B cell (primary cell): ENCODE results near the gene SLC66A1. TPM values are rescaled to one million over a fixed set of nuclear protein-coding genes. Genes with fewer than 3 reads are reported as not detected.

ENCODE experiments used
- ATAC-seq: fragments of 200-7000 bp; cut with Tn5 transposase; one replicate; pipeline ENCODE4 v1.10.0; 2021; ENCODE audit warnings: low read depth, mild to moderate bottlenecking, moderate number of reproducible peaks, moderate library complexity
- CTCF ChIA-PET: fragments of 350-600 bp; sonication (Branson Sonifier 250); formaldehyde crosslinking; loops from one replicate; lab custom pipeline; 2021; ENCODE audit warnings: antibody characterized with exemption, inconsistent platforms; lab: Charles Lee
- POLR2A ChIA-PET: fragments of 350-600 bp; sonication (Branson Sonifier 250); formaldehyde crosslinking; loops from one replicate; lab custom pipeline; 2021; ENCODE audit warnings: antibody characterized with exemption; lab: Charles Lee
- DNase-seq: peaks from one replicate; pipeline ENCODE4 v3.0.0; 2013
- H2AFZ ChIP-seq: 2 replicates; pipeline ENCODE4 v1.6.1; 2012; ENCODE audit warnings: mild to moderate bottlenecking, low read depth, low read length; ENCODE audit not compliant: insufficient read depth, poor library complexity, severe bottlenecking
- H3K27ac ChIP-seq, 2 donors: 1 replicate in 1 of 2; 2 replicates in 1 of 2; pipeline ENCODE4 v1.5.1; 2012 to 2013; ENCODE audit warnings: low read length in 2 of 2, mild to moderate bottlenecking in 2 of 2, moderate library complexity in 1 of 2
- H3K27me3 ChIP-seq, 4 experiments: fragments of 200-600 bp in 1 of 4; sonication (generic) in 1 of 4; replicated peaks in 1 of 4; 1 replicate in 2 of 4; 2 replicates in 2 of 4; pipeline versions ENCODE4 v1.6.1 to v1.7.0; 2013 to 2016; ENCODE audit warnings: low read length in 3 of 4, mild to moderate bottlenecking in 2 of 4, mixed read lengths in 1 of 4, moderate library complexity in 1 of 4; ENCODE audit not compliant: insufficient read depth in 4 of 4, control insufficient read depth in 3 of 4; ENCODE audit errors: control extremely low read depth in 1 of 4
- H3K36me3 ChIP-seq, 2 experiments: replicated peaks in 1 of 2; 1 replicate in 1 of 2; 2 replicates in 1 of 2; pipeline versions ENCODE4 v1.6.1 to v1.7.1; 2013; ENCODE audit warnings: low read length in 1 of 2; ENCODE audit not compliant: insufficient read depth in 2 of 2, control insufficient read depth in 1 of 2; ENCODE audit errors: control extremely low read depth in 1 of 2, extremely low read depth in 1 of 2
- H3K4me1 ChIP-seq, 2 donors: fragments of 200-600 bp in 1 of 2; sonication (generic) in 1 of 2; 1 replicate in 1 of 2; 2 replicates in 1 of 2; pipeline versions ENCODE4 v1.5.1 to v1.6.1; 2013 to 2017; ENCODE audit warnings: low read length in 2 of 2; ENCODE audit not compliant: control insufficient read depth in 2 of 2, insufficient read depth in 2 of 2
- H3K4me2 ChIP-seq: replicated peaks from 2 replicates; pipeline ENCODE3; 2012; ENCODE audit warnings: mild to moderate bottlenecking, low read depth, low read length; ENCODE audit not compliant: poor library complexity, severe bottlenecking
- H3K4me3 ChIP-seq, 5 experiments: fragments of 200-600 bp in 1 of 5; sonication (generic) in 1 of 5; 1 replicate in 3 of 5; 2 replicates in 2 of 5; pipeline versions ENCODE4 v1.5.1 to v1.7.0; 2011 to 2016; ENCODE audit warnings: low read length in 4 of 5, mild to moderate bottlenecking in 4 of 5, low read depth in 2 of 5, control low read depth in 1 of 5, moderate library complexity in 1 of 5; ENCODE audit not compliant: insufficient read depth in 1 of 5; ENCODE audit errors: control extremely low read depth in 1 of 5, extremely low read depth in 1 of 5
- H3K79me2 ChIP-seq: fragments of 200-600 bp; sonication (generic); one replicate; pipeline ENCODE4 v1.6.0; 2016; ENCODE audit warnings: low read length; ENCODE audit not compliant: control insufficient read depth, insufficient read depth
- H3K9ac ChIP-seq: fragments of 200-600 bp; sonication (generic); 2 replicates; pipeline ENCODE4 v1.6.1; 2017; ENCODE audit warnings: mild to moderate bottlenecking, low read length, moderate library complexity
- H3K9me3 ChIP-seq, 3 donors: one replicate each; pipeline versions ENCODE4 v1.6.1 to v1.7.1; 2013; ENCODE audit warnings: low read length in 2 of 3; ENCODE audit not compliant: control insufficient read depth in 2 of 3, insufficient read depth in 1 of 3; ENCODE audit errors: control extremely low read depth in 1 of 3
- H4K20me1 ChIP-seq: 2 replicates; pipeline ENCODE4 v1.6.0; 2012; ENCODE audit warnings: mild to moderate bottlenecking, low read length; ENCODE audit not compliant: insufficient read depth, control insufficient read depth, poor library complexity, severe bottlenecking
- H3K27ac Mint-ChIP-seq: one replicate; pipeline ENCODE4 v1.8.0; 2021; ENCODE audit warnings: mixed read lengths
- H3K27me3 Mint-ChIP-seq: one replicate; pipeline ENCODE4 v1.8.0; 2021; ENCODE audit warnings: mixed read lengths
- H3K4me1 Mint-ChIP-seq: one replicate; pipeline ENCODE4 v1.8.0; 2021; ENCODE audit warnings: mixed read lengths
- H3K4me3 Mint-ChIP-seq: one replicate; pipeline ENCODE4 v1.8.0; 2021; ENCODE audit warnings: mixed read lengths
- H3K9me3 Mint-ChIP-seq: one replicate; pipeline ENCODE4 v1.8.0; 2022; ENCODE audit warnings: mixed read lengths; ENCODE audit not compliant: insufficient read depth
- CTCF ChIP-seq: fragments of 200-600 bp; IDR thresholded peaks from one replicate; pipeline ENCODE4 v1.8.0; 2022; ENCODE audit warnings: antibody characterized with exemption, mild to moderate bottlenecking
- EZH2 ChIP-seq: IDR thresholded peaks from 2 replicates; pipeline ENCODE4 v1.6.1; 2012; ENCODE audit warnings: borderline replicate concordance, low read depth, mild to moderate bottlenecking, moderate library complexity, low read length; ENCODE audit not compliant: insufficient read depth, poor library complexity, severe bottlenecking
- WGBS: methylation state at CpG from one replicate; pipeline ENCODE4 v1.1.5; 2013; ENCODE audit warnings: missing lambda C conversion rate; ENCODE audit not compliant: insufficient coverage; 5-methylcytosine and 5-hydroxymethylcytosine counted together
- intact Hi-C: fragments of 100-400 bp; cut with micrococcal nuclease; formaldehyde crosslinking; loops from one replicate; pipeline ENCODE4 v1.10.0; 2022
- polyA plus RNA-seq: library from polyadenylated mRNA; depleted of rRNA; stranded (reverse); fragments of >200 nt; gene quantifications from 2 replicates; pipeline ENCODE4 v1.2.3, GENCODE V29; 2012
- total RNA-seq, 2 donors: library from RNA; stranded (reverse); fragments of 120-200 nt in 1 of 2; gene quantifications; 1 replicate in 1 of 2; 2 replicates in 1 of 2; pipeline versions ENCODE4 v1.2.3 to v1.2.4, GENCODE V29; 2013 to 2022

SLC66A1 gene
- total and polyA plus RNA-seq, 2 donors (not counting 1 experiment from before 2014, with no cell fraction given) = 24.4 to 26.8 TPM

GRCh38 chr1:19374083-19374801 is 62.1 kb downstream of the SLC66A1 start:
- no peak overlapping the region for H3K9ac ChIP-seq
- no peaks in the 10 kb centered on the region for H3K9me3 ChIP-seq
- H3K27ac ChIP-seq = no peak overlapping the region
- no peaks in the 10 kb centered on the region for H3K9me3 Mint-ChIP-seq
- H3K4me1 ChIP-seq = no peaks in the 10 kb centered on the region
- POLR2A ChIA-PET = interaction anchor here (0.5 kb wide), 1 partner anchor 87 kb away, joined by 3 read pairs; no protein-coding TSS in a partner anchor
- intact Hi-C loops = no loop called here
- TF ChIP-seq EZH2 = no peak
- TF ChIP-seq CTCF = peak; percentile 52
- WGBS = 90% methylated on average over 12 of the region's 14 CpGs
- peaks cover 1% of the 10 kb centered on the region for H3K4me1 Mint-ChIP-seq
- no peak overlapping the region for H3K27ac Mint-ChIP-seq
- H3K79me2 ChIP-seq = peaks cover 82% of the 10 kb centered on the region
- no peaks in the 10 kb centered on the region for H3K27me3 Mint-ChIP-seq
- peaks cover 78% of the 10 kb centered on the region for H4K20me1 ChIP-seq
- CTCF ChIA-PET = interaction anchor here (1.0 to 1.8 kb wide), 3 partner anchors 11 to 207 kb away, joined by 3 to 4 read pairs (median 4); no protein-coding TSS in a partner anchor
- H2AFZ ChIP-seq = no peak overlapping the region
- no peak overlapping the region for H3K4me2 ChIP-seq
- ATAC-seq (peak; percentile 31), DNase-seq (peak; percentile 26)
- H3K36me3 ChIP-seq = peaks cover 0 to 88% of the 10 kb centered on the region in 2 experiments
- H3K27me3 ChIP-seq = no peaks in the 10 kb centered on the region
- no peak overlapping the region for H3K4me3 Mint-ChIP-seq
- H3K4me3 ChIP-seq = no peak overlapping the region

- 100% methylated on average over 5 of the region's 8 CpGs for WGBS
- Histone ChIP-seq H3K27ac (no peak overlapping the region), H3K9me3 (no peaks in the 10 kb centered on the region), H3K9ac (no peak overlapping the region), H4K20me1 (peaks cover 75% of the 10 kb centered on the region), H3K4me3 (no peak overlapping the region), H3K4me1 (no peaks in the 10 kb centered on the region), H3K36me3 (peaks cover 3 to 89% of the 10 kb centered on the region in 2 experiments), H2AFZ (no peak overlapping the region), H3K79me2 (peaks cover 82% of the 10 kb centered on the region), H3K4me2 (no peak overlapping the region), H3K27me3 (no peaks in the 10 kb centered on the region)
- Mint-ChIP-seq H3K9me3 (no peaks in the 10 kb centered on the region), H3K27ac (no peak overlapping the region), H3K4me3 (no peak overlapping the region), H3K27me3 (no peaks in the 10 kb centered on the region), H3K4me1 (peaks cover 1% of the 10 kb centered on the region)
- DNase-seq (no peak), ATAC-seq (no peak)
- ChIA-PET CTCF (interaction anchor here (1.0 to 1.8 kb wide), 2 partner anchors 11 to 21 kb away, joined by 3 to 4 read pairs; no protein-coding TSS in a partner anchor), POLR2A (no interaction called here)
- intact Hi-C loops = no loop called here
- TF ChIP-seq EZH2 = no peak
- TF ChIP-seq CTCF = no peak
Measured at GRCh38 chr1:19374926-19375325, 62.8 kb downstream of the SLC66A1 start.
